Measurements from ENCODE around the gene SLC27A6.

Gene SLC27A6

DNA sequence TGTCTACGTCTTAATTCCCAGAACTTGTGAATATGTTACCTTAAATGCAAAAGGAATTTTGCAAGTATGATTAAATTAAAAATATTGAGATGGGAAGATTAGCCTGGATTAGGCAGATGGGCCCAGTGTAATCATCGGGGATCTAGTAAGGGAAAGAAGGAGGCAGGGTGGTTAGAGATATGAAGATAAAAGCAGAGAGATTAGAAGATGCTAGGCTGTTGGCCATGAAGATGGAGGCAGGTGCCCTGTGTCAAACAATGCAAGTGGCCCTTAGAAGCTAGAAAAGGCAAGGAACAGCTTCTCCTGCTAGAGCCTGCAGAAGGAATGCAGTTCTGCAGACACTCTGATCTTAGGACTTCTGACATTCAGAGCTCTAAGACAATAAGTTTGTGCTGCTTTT, 100.4 kb downstream of the SLC27A6 start:
- DNase-seq: no peak

DNA sequence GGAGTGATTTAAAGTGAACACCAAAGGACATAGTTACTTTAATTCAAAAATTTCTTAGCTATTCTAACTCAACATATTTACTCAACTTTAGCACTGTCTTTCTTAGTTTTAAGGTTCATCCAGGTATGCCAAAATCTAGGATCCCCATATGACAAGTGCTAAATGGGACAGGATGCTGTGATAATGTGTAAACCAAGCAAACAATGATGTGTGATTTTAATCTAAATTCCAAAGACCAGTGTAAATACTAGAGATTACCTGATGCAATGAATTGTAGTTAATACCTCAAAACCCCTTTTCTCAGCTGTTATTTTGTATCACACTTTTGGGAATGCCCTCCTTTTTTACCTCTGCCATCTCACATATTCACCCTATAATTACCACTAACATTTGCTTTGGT, 102.5 kb downstream of the SLC27A6 start:
- no peak for DNase-seq

DNA sequence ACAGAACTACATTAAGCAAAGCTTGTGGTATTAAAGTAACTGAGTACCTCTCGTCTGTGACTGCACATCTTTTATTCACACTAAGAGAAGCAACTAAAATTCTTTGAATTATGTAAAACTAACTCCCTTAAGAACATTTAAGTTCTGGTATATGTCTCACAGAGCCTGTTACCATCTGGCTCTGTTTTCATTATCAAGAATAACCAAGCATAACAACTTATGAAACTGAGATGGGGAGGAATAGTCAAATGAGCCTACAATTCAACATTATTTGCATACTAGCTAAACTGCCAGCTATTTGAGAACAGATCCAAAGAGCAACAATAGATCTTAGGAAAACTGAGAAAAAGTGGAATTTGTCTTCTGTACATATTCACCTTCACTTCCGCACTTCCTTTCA, 104.0 kb downstream of the SLC27A6 start:
- DNase-seq: no peak

DNA sequence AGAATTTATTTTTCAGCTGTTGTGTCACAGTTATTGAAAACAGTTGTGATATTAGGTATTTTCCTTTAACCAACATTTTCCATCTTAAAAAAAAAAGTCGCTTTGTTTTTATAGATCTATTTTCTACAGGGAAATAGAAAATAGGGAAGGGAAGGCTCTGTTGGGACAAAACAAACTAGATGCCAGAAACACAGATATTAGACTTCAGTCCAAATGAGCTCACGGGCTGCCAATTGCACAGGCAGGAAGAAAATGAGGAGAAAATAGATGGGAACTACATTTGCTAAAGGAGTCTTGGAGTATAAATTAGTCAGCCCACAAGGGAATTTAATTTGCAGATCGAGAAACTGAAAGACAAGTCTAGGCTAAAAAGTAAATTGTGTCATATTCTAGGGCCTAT, 107.8 kb downstream of the SLC27A6 start:
- DNase-seq: no peak

DNA sequence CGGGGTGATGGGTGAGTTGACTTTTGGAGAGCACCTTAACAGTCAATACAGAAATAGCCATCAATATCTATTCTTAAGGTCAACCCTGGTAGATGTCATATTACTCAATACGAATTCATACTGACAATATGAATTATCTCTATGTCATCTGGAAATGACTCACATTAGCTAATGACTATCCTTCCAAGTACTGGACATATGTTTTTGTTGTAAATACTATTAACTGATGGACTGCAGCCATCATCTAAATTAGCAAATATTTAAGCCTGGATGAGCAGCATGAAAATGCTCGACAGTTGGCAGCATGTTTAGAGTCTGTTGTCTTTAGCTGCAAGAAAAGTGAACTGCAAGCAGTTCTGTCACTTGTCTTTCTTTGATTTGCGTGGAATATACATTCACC, 109.6 kb downstream of the SLC27A6 start:
- no peak for DNase-seq

DNA sequence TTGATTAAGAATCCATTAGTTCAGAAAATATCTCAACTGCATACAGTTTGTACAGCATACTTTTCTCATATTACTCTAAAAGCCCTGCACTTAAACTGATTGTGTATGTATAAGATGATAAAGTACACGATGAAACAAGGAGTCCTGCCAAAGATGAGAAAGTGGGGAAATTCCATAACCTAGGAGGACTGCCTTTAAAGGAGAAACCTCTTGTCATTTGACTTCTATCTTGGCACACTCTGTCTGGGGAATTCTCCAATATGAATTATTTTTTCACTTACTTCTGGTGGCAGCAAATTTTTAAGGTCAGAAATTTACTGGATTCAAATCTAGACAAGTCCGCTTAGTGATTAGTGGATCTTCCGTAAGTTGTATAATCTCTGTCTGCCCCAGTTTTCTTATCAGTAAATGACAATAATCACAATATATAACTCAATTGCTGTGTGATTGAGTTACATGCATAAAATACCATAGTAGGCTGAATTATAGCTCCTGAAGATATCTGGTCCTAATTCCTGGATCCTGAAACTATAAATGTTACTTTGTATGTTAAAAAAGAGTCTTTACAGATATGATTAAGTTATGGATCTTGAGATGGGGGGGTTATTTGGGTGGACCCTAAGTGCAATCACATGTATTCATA, 112.3 kb downstream of the SLC27A6 start:
- no peak for DNase-seq

DNA sequence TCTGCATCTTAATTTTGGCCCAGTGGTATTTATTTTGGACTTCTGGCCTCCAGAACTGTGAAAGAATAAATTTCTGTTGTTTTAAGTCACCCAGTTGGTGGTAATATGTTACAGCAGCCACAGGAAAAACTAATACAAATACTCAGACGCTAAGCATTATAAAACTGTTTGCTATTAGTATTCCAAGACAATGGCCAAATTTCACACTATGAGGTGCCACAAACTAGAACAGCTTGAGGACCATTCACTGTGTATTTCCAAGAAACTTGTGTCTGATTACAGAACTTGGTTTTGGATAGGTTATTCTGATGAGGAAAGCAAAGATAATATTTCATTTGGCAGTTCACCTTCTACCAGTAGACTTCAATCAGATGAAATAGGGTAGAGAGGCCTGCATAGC, 113.0 kb downstream of the SLC27A6 start:
- no peak for DNase-seq

DNA sequence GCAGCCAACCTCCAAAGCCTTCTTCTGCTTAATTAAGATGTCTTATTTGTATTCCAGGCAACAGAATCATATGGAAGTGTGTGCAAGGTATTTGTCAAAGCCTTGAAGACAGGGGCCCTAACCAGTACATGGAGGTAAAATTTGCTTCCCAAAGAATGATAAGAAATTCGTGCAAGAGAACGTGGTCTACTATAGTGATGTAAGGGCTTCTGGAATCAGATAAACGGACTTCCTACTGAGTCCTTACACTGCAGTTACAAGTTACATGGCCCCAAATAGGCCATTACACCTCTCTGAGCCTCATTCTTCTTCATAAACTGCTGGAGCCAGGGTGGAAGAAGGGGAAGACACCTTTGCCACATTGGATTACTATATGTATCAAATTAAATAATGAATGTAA, 113.4 kb downstream of the SLC27A6 start:
- DNase-seq: no peak

DNA sequence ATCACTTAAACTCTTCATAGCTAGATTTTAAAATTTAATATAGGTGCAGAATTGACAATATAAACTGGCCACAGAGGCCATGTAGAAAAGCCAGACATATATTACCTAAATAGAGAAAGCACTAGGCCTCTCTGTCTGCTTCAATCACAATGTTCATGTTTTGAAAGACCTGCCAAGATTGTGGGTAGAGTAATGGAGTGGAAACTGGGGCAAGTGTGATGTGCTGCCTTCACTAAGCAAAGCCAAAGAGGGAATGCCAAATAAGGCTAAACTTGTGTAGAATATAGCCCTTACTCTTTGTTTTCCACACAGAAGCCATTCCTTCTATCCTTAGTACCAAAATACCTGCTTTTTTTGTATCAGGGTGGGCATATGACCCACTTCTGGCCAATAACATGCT, 114.2 kb downstream of the SLC27A6 start:
- no peak for DNase-seq

DNA sequence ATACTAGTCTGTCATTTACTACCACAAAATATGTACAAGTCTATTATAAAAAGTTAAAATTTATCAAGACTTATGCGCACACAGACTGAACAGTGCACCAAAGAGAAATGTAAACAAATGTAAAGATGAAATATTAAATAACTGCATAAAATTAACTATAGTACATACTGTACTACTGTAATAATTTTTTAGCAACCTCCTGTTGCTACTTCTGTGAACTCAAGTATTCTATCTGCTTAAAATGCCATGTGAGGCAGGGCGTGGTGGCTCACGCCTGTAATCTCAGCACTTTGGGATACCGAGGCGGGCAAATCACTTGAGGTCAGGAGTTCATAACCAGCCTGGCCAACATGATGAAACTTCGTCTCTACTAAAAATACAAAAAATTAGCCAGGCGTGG, 115.5 kb downstream of the SLC27A6 start:
- no peak for DNase-seq

DNA sequence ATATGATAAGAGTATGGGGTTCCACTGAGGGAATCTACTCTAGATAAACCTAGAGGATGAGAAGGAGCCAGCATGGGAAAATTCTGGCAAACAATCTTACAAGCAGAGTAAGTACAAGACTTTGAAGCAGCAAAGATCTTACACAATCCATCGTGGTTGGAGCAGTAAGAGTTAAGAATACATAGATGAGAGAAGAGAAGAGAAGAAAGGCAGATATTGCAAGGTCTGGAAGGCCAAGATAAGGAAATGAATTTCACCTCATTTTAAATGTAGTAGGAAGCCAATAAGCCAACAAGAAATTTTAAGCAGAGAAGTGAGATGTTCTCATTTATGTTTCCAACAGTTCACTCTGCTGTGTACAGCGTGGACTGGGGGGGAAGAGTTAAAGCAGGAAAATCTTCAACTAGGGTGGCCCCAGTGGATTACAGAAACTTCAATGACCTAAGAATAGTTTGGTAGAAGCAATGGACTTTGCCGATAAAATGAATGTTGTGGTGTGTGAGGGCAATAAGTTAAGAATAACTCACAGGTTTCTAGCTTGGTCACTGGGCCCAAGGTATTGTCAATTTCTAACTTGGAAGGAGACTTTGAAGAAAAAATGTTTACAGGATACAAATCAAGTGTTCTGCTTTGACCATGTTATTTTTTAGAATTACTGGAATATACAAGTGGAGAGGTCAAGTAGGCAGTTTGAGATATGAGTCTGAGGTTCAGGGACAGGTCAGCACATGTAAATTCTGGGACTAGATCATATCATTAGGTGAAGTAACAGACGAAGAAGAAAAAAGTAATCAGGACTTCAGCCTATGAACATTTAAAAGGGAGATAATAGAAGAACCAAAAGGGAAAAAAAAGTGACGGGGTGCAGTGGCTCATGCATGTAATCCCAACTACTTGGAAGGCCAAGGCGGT, 117.2 kb downstream of the SLC27A6 start:
- no peak for DNase-seq

All from NCI-H1417 treated with DMSO at 0.1 percent for 48 hours (cell line).